H9 (cell line): ENCODE results near the gene AGXT. TPM values are rescaled to one million over a fixed set of nuclear protein-coding genes. Genes with fewer than 3 reads are reported as not detected.

ENCODE experiments used
- DNase-seq: peaks from one replicate; pipeline ENCODE4 v3.0.0-alpha.2; 2017
- H2AFZ ChIP-seq: one replicate; pipeline ENCODE4 v1.6.1; 2013; ENCODE audit warnings: mild to moderate bottlenecking, low read length, control low read depth, moderate library complexity
- H2AK5ac ChIP-seq: 2 replicates; pipeline ENCODE4 v1.6.1; 2013; ENCODE audit warnings: low read length, control low read depth, mixed read lengths; ENCODE audit not compliant: insufficient read length
- H2BK120ac ChIP-seq: one replicate; pipeline ENCODE4 v1.6.1; 2013; ENCODE audit warnings: low read depth, mild to moderate bottlenecking, low read length, control low read depth, inconsistent platforms; ENCODE audit not compliant: poor library complexity, severe bottlenecking
- H2BK12ac ChIP-seq: 2 replicates; pipeline ENCODE4 v1.6.1; 2013; ENCODE audit warnings: low read length, control low read depth, mixed read lengths, low read depth; ENCODE audit not compliant: insufficient read length
- H2BK15ac ChIP-seq: 2 replicates; pipeline ENCODE4 v1.6.1; 2013; ENCODE audit warnings: low read depth, low read length, control low read depth
- H2BK20ac ChIP-seq: one replicate; pipeline ENCODE4 v1.6.1; 2013; ENCODE audit warnings: low read depth, mild to moderate bottlenecking, low read length, control low read depth, inconsistent platforms; ENCODE audit not compliant: poor library complexity, severe bottlenecking
- H2BK5ac ChIP-seq: 2 replicates; pipeline ENCODE4 v1.6.1; 2013; ENCODE audit warnings: low read length, control low read depth, mixed read lengths; ENCODE audit not compliant: insufficient read length
- H3K14ac ChIP-seq: 2 replicates; pipeline ENCODE4 v1.6.1; 2013; ENCODE audit warnings: low read length, control low read depth; ENCODE audit not compliant: insufficient read depth
- H3K18ac ChIP-seq: 2 replicates; pipeline ENCODE4 v1.6.1; 2013; ENCODE audit warnings: low read depth, mild to moderate bottlenecking, mixed read lengths, low read length, control low read depth; ENCODE audit not compliant: insufficient read length
- H3K23ac ChIP-seq: 2 replicates; pipeline ENCODE4 v1.6.1; 2013; ENCODE audit warnings: low read length, control low read depth, mixed read lengths, low read depth; ENCODE audit not compliant: insufficient read length
- H3K23me2 ChIP-seq: 2 replicates; pipeline ENCODE4 v1.6.1; 2013; ENCODE audit warnings: low read depth, mild to moderate bottlenecking, mixed read lengths, low read length, control low read depth; ENCODE audit not compliant: insufficient read length, poor library complexity, severe bottlenecking
- H3K27ac ChIP-seq: 2 replicates; pipeline ENCODE4 v1.5.1; 2013; ENCODE audit warnings: low read length, control low read depth, mixed read lengths, low read depth; ENCODE audit not compliant: insufficient read length
- H3K27me3 ChIP-seq: 2 replicates; pipeline ENCODE4 v1.6.1; 2013; ENCODE audit warnings: low read length, control low read depth, inconsistent platforms; ENCODE audit not compliant: insufficient read depth
- H3K4ac ChIP-seq: 2 replicates; pipeline ENCODE4 v1.6.1; 2013; ENCODE audit warnings: low read depth, mild to moderate bottlenecking, control low read depth, inconsistent platforms, low read length, moderate library complexity
- H3K4me1 ChIP-seq: 2 replicates; pipeline ENCODE4 v1.6.1; 2013; ENCODE audit warnings: low read length, control low read depth, inconsistent platforms; ENCODE audit not compliant: insufficient read depth
- H3K4me2 ChIP-seq: 2 replicates; pipeline ENCODE4 v1.6.1; 2013; ENCODE audit warnings: low read length, control low read depth, mixed read lengths; ENCODE audit not compliant: insufficient read length, insufficient read depth
- H3K56ac ChIP-seq: 2 replicates; pipeline ENCODE4 v1.6.1; 2013; ENCODE audit warnings: low read depth, mild to moderate bottlenecking, mixed read lengths, low read length, control low read depth; ENCODE audit not compliant: insufficient read length
- H3K79me1 ChIP-seq: 2 replicates; pipeline ENCODE4 v1.6.1; 2013; ENCODE audit warnings: low read depth, mild to moderate bottlenecking, moderate library complexity, low read length, control low read depth, inconsistent platforms; ENCODE audit not compliant: insufficient read depth, poor library complexity, severe bottlenecking
- H3K79me2 ChIP-seq: 2 replicates; pipeline ENCODE4 v1.6.1; 2013; ENCODE audit warnings: low read length, control low read depth, inconsistent platforms; ENCODE audit not compliant: insufficient read depth
- H3K9ac ChIP-seq: 2 replicates; pipeline ENCODE4 v1.6.1; 2013; ENCODE audit warnings: low read length, control low read depth, mixed read lengths; ENCODE audit not compliant: insufficient read length; ENCODE audit errors: extremely low read depth
- H3K9me3 ChIP-seq: one replicate; pipeline ENCODE4 v1.6.1; 2013; ENCODE audit warnings: low read depth, low read length, inconsistent platforms; ENCODE audit not compliant: control insufficient read depth
- H3T11ph ChIP-seq: one replicate; pipeline ENCODE4 v1.6.1; 2013; ENCODE audit warnings: mild to moderate bottlenecking, low read length, control low read depth, inconsistent platforms
- H4K20me1 ChIP-seq: one replicate; pipeline ENCODE4 v1.6.1; 2013; ENCODE audit not compliant: control insufficient read depth, insufficient read length, insufficient read depth
- H4K5ac ChIP-seq: 2 replicates; pipeline ENCODE4 v1.6.1; 2013; ENCODE audit warnings: low read depth, mild to moderate bottlenecking, mixed read lengths, low read length, control low read depth; ENCODE audit not compliant: insufficient read length
- H4K8ac ChIP-seq: replicated peaks from 2 replicates; pipeline ENCODE4 v1.6.1; 2013; ENCODE audit warnings: low read length, control low read depth, mixed read lengths, low read depth; ENCODE audit not compliant: insufficient read length
- H4K91ac ChIP-seq: 2 replicates; pipeline ENCODE4 v1.6.1; 2013; ENCODE audit warnings: low read depth, mild to moderate bottlenecking, moderate library complexity, mixed read lengths, low read length, control low read depth; ENCODE audit not compliant: insufficient read length
- H3K27ac Mint-ChIP-seq, 3 experiments: 2 replicates in 2 of 3; 3 replicates in 1 of 3; pipeline ENCODE4 v1.8.0; 2020 to 2021; ENCODE audit warnings: mixed read lengths in 3 of 3, mild to moderate bottlenecking in 1 of 3, moderate library complexity in 1 of 3
- H3K27me3 Mint-ChIP-seq: 2 replicates; pipeline ENCODE4 v1.8.0; 2021; ENCODE audit warnings: low read depth, mild to moderate bottlenecking, moderate library complexity, mixed read lengths
- H3K36me3 Mint-ChIP-seq, 3 experiments: 2 replicates in 2 of 3; 3 replicates in 1 of 3; pipeline ENCODE4 v1.8.0; 2020 to 2021; ENCODE audit warnings: low read depth in 3 of 3, mixed read lengths in 3 of 3; ENCODE audit not compliant: insufficient read depth in 1 of 3
- H3K4me1 Mint-ChIP-seq, 2 experiments: 2 replicates each; pipeline ENCODE4 v1.8.0; 2020; ENCODE audit warnings: mixed read lengths in 2 of 2
- H3K4me3 Mint-ChIP-seq, 2 experiments: 2 replicates in 1 of 2; 3 replicates in 1 of 2; pipeline ENCODE4 v1.8.0; 2020 to 2021; ENCODE audit warnings: mild to moderate bottlenecking in 2 of 2, mixed read lengths in 2 of 2, moderate library complexity in 1 of 2
- H3K9me3 Mint-ChIP-seq, 2 experiments: 2 replicates in 1 of 2; 3 replicates in 1 of 2; pipeline ENCODE4 v1.8.0; 2020; ENCODE audit warnings: mild to moderate bottlenecking in 2 of 2, mixed read lengths in 2 of 2, moderate library complexity in 1 of 2
- WGBS: extraction: QIAGEN DNeasy Blood & Tissue Kit; methylation state at CpG from one replicate; pipeline ENCODE4 v1.1.7; 2013; ENCODE audit warnings: missing lambda C conversion rate, low lambda C conversion rate, mixed read lengths; ENCODE audit not compliant: insufficient read length; ENCODE audit errors: extremely low coverage; 5-methylcytosine and 5-hydroxymethylcytosine counted together
- total RNA-seq: library from RNA; stranded (reverse); gene quantifications from 2 replicates; pipeline ENCODE4 v1.2.1, GENCODE V29; 2021
- TF ChIP-seq, protein P1 (sequence below): fragments of 200-600 bp; sonication (generic); conservative IDR thresholded peaks from 3 replicates; pipeline ENCODE4 v1.8.0; 2021; ENCODE audit warnings: antibody characterized with exemption, mild to moderate bottlenecking

The AGXT gene
- total RNA-seq, 1 experiment from 2014 or later: not detected

DNA sequence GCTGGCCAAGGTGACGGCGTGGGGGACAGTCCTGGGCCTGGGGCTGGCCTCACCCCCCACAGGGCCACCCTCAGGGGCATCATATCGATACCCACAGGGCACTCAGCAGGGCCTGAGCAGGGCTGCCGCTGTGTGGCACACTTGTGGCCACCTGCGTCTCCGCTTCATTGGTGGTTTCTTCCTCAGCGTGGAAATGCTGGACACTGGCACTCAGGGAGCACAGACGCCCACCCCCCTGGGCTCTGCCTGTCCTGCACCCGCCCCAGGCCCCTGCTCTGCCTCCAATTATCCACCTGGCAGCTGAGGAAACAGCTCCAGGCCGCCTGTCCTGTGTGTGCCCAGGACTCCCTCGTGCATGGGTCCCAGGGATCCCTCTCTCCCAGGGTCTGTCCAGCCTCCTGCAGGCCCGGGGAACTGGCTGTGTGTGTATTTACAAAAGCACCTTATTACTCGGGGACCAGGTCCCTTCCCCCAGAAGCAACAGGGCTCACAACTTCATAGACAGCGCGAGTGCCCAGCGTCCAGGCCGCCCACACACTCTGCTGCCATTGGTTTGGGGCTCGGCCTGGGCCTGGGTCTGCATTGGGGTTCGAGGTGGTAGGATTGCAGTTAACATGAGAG lies 50.6 kb downstream of the AGXT start:
- Histone ChIP-seq H3K18ac (no peak overlapping the region), H2BK20ac (no peak overlapping the region), H2AK5ac (no peak overlapping the region), H3K79me1 (no peaks in the 10 kb centered on the region), H3K23me2 (no peaks in the 10 kb centered on the region), H3T11ph (no peak overlapping the region), H3K27me3 (no peaks in the 10 kb centered on the region), H3K14ac (no peak overlapping the region), H3K4me1 (no peaks in the 10 kb centered on the region), H3K79me2 (no peaks in the 10 kb centered on the region), H3K23ac (no peak overlapping the region), H4K91ac (no peak overlapping the region), H3K27ac (no peak overlapping the region), H4K5ac (no peak overlapping the region), H2BK5ac (no peak overlapping the region), H4K8ac (no peak overlapping the region), H2BK15ac (no peak overlapping the region), H3K9me3 (no peaks in the 10 kb centered on the region), H2BK120ac (no peak overlapping the region), H2BK12ac (no peak overlapping the region), H3K56ac (no peak overlapping the region), H2AFZ (no peak overlapping the region), H3K4ac (no peak overlapping the region), H4K20me1 (no peaks in the 10 kb centered on the region), H3K4me2 (no peak overlapping the region), H3K9ac (no peak overlapping the region)
- peaks cover 12% of the 10 kb centered on the region for H3K27me3 Mint-ChIP-seq
- no peak for DNase-seq
- no peaks in the 10 kb centered on the region for H3K36me3 Mint-ChIP-seq
- H3K4me3 Mint-ChIP-seq: no peak overlapping the region
- H3K4me1 Mint-ChIP-seq: peaks cover 2 to 6% of the 10 kb centered on the region in 2 experiments; a peak in 2 of 4 replicates
- WGBS: no CpG with 5 or more reads among the region's 19 CpGs
- TF ChIP-seq, protein P1, sequence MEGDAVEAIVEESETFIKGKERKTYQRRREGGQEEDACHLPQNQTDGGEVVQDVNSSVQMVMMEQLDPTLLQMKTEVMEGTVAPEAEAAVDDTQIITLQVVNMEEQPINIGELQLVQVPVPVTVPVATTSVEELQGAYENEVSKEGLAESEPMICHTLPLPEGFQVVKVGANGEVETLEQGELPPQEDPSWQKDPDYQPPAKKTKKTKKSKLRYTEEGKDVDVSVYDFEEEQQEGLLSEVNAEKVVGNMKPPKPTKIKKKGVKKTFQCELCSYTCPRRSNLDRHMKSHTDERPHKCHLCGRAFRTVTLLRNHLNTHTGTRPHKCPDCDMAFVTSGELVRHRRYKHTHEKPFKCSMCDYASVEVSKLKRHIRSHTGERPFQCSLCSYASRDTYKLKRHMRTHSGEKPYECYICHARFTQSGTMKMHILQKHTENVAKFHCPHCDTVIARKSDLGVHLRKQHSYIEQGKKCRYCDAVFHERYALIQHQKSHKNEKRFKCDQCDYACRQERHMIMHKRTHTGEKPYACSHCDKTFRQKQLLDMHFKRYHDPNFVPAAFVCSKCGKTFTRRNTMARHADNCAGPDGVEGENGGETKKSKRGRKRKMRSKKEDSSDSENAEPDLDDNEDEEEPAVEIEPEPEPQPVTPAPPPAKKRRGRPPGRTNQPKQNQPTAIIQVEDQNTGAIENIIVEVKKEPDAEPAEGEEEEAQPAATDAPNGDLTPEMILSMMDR: no peak
- H3K27ac Mint-ChIP-seq: no peak overlapping the region
- no peaks in the 10 kb centered on the region for H3K9me3 Mint-ChIP-seq
